ENCODE measurements around the gene RSAD1.

DNA sequence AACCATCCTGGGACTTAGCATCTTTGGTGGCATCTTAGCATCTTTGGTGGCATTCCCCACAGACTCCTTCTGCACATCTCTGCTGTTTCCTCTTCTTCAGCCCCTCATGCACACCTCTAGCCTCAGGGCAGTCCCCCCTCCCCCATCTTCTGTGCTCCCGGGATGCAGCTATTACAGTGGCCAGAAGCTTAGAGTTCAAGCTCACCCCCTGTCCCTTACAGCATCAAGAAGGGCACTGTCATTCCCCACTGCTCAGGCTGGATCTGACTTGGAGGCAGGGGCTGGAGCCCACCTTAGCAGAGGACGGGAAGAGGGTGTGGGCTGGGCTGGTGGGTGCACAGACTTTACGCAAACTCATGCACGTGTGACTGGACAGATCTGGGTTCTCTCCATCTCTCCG, 54.5 kb downstream of the RSAD1 start:
- TF ChIP-seq FOXM1 (IDR thresholded peaks at IDR 0.05; ENCODE audit: low read depth, low read length) = no peak
- no peak for TF ChIP-seq POLR2A (IDR thresholded peaks at IDR 0.05; ENCODE audit: low read depth, low read length)

Data from GM12878 (cell line).